Smooth muscle cell (in vitro differentiated cells): ENCODE results near the gene KCNK13. TPM values are rescaled to one million over a fixed set of nuclear protein-coding genes. Genes with fewer than 3 reads are reported as not detected.
A peak's percentile ranks its signal among the peaks of the same experiment; 100 is the strongest.

Experiments
- DNase-seq: peaks from one replicate; lab custom pipeline; 2025; ENCODE audit not compliant: unreplicated experiment; lab: John Stamatoyannopoulos, UW
- H2AFZ ChIP-seq: fragments of 200-600 bp; sonication (generic); 2 replicates; pipeline ENCODE4 v1.6.0; 2016; ENCODE audit warnings: antibody characterized with exemption, low read depth, mild to moderate bottlenecking
- H3F3A ChIP-seq: fragments of 200-600 bp; sonication (generic); 2 replicates; pipeline ENCODE4 v1.6.0; 2017; ENCODE audit warnings: antibody characterized with exemption, low read depth
- H3K27ac ChIP-seq: fragments of 200-600 bp; sonication (generic); 2 replicates; pipeline ENCODE4 v1.5.1; 2016; ENCODE audit warnings: low read depth, mild to moderate bottlenecking
- H3K27me3 ChIP-seq: fragments of 200-600 bp; sonication (generic); 2 replicates; pipeline ENCODE4 v1.6.1; 2016; ENCODE audit warnings: low read depth, mild to moderate bottlenecking
- H3K36me3 ChIP-seq: fragments of 200-600 bp; sonication (generic); 2 replicates; pipeline ENCODE4 v1.5.1; 2016; ENCODE audit warnings: low read depth
- H3K4me1 ChIP-seq: fragments of 200-600 bp; sonication (generic); 2 replicates; pipeline ENCODE4 v1.5.1; 2016; ENCODE audit warnings: low read depth
- H3K4me2 ChIP-seq: fragments of 200-600 bp; sonication (generic); 2 replicates; pipeline ENCODE4 v1.6.0; 2016; ENCODE audit warnings: mild to moderate bottlenecking
- H3K4me3 ChIP-seq: fragments of 200-600 bp; sonication (generic); 2 replicates; pipeline ENCODE4 v1.5.1; 2016; ENCODE audit warnings: mild to moderate bottlenecking
- H3K79me2 ChIP-seq: fragments of 200-600 bp; sonication (generic); 2 replicates; pipeline ENCODE4 v1.6.0; 2016; ENCODE audit warnings: low read depth, mild to moderate bottlenecking
- H3K9ac ChIP-seq: fragments of 200-600 bp; sonication (generic); 2 replicates; pipeline ENCODE4 v1.6.0; 2016; ENCODE audit warnings: low read depth
- H3K9me3 ChIP-seq: fragments of 200-600 bp; sonication (generic); replicated peaks from 2 replicates; pipeline ENCODE4 v1.5.1; 2016; ENCODE audit warnings: low read depth
- H4K20me1 ChIP-seq: fragments of 200-600 bp; sonication (generic); 2 replicates; pipeline ENCODE4 v1.6.0; 2016; ENCODE audit warnings: low read depth
- WGBS: methylation state at CpG from one replicate; pipeline ENCODE4 v1.1.7; 2016; ENCODE audit warnings: low lambda C conversion rate; 5-methylcytosine and 5-hydroxymethylcytosine counted together
- polyA plus RNA-seq: library from polyadenylated mRNA; unstranded; fragments of >200 nt; fragmentation: Nextera tagmentation; extraction: Ambion mirVana; gene quantifications from 2 replicates; pipeline ENCODE4 v1.2.1, GENCODE V29; 2016
- total RNA-seq: library from RNA; depleted of rRNA; stranded (reverse); fragments of >200 nt; gene quantifications from 2 replicates; pipeline ENCODE4 v1.2.3, GENCODE V29; 2014
- TF ChIP-seq, protein P1 (sequence below): fragments of 200-600 bp; sonication (generic); IDR thresholded peaks from 2 replicates; pipeline ENCODE4 v1.5.1; 2017; ENCODE audit warnings: borderline replicate concordance, mild to moderate bottlenecking, antibody characterized with exemption; ENCODE audit not compliant: insufficient read depth, poor library complexity, severe bottlenecking

KCNK13 gene
- total and polyA plus RNA-seq, 2 experiments from 2014 or later: 0.45 TPM; not detected in 1

DNA sequence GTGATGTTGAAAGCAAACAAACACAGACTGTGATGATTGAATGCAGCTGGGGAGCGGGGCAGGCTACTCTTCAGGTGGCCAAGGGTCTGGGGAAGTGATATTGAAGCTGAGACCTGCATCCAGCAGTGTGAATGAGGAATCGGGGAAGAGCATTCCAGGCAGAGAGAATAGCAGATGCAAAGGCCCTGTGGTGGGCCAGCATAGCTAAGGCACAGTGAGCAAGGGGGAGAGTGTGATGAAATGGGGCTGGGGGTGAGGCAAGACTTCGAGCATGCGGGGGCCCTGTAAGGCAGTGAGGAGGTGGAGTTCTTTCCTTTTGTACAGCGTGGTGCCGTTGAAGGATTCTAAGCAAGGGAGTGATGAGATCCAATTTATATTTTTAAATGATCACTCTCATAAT lies 77.4 kb downstream of the KCNK13 start:
- no peaks in the 10 kb centered on the region for H3K4me1 ChIP-seq
- H3K4me2 ChIP-seq: no peak overlapping the region
- no peaks in the 10 kb centered on the region for H3K27me3 ChIP-seq
- H2AFZ ChIP-seq: no peak overlapping the region
- TF ChIP-seq, protein P1, sequence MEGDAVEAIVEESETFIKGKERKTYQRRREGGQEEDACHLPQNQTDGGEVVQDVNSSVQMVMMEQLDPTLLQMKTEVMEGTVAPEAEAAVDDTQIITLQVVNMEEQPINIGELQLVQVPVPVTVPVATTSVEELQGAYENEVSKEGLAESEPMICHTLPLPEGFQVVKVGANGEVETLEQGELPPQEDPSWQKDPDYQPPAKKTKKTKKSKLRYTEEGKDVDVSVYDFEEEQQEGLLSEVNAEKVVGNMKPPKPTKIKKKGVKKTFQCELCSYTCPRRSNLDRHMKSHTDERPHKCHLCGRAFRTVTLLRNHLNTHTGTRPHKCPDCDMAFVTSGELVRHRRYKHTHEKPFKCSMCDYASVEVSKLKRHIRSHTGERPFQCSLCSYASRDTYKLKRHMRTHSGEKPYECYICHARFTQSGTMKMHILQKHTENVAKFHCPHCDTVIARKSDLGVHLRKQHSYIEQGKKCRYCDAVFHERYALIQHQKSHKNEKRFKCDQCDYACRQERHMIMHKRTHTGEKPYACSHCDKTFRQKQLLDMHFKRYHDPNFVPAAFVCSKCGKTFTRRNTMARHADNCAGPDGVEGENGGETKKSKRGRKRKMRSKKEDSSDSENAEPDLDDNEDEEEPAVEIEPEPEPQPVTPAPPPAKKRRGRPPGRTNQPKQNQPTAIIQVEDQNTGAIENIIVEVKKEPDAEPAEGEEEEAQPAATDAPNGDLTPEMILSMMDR: no peak
- DNase-seq: no peak
- no peaks in the 10 kb centered on the region for H3K79me2 ChIP-seq
- H3F3A ChIP-seq: no peaks in the 10 kb centered on the region
- H3K9me3 ChIP-seq: no peaks in the 10 kb centered on the region
- 97% methylated on average over 5 of the region's 6 CpGs for WGBS
- no peak overlapping the region for H3K27ac ChIP-seq
- H3K9ac ChIP-seq: no peak overlapping the region
- H3K4me3 ChIP-seq: no peak overlapping the region
- H3K36me3 ChIP-seq: no peaks in the 10 kb centered on the region
- no peaks in the 10 kb centered on the region for H4K20me1 ChIP-seq

DNA sequence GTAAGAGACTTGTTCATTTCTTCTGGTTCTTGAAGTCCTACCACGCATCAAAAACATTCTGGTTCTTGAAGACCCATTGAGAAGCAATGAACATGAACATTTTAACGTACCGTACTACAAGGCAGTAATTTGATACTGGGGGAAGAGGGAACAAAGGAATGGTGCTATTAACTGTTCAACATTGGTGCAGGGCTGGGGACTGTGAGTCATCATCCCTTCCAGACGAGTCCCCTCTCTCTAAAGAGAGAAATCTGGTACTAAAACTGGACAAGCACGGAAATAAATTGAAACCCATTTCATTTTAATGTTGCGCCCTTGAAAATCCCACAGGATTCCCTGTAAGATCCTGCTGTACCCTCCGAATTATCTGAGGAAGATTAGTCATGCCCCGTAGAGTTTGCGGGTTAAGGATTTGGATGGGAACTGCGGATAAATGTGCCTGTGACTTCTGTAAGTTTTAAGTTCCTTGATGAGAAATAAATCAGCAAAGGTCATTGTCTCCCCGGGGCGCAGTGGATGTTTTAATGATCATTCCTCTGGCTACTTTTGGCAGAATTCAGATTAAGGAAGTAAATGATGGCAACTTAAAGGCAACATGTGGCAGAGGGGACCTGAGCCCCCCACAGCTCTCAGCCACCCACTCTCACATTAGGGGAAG lies 78.6 kb downstream of the KCNK13 start:
- no peaks in the 10 kb centered on the region for H3K79me2 ChIP-seq
- TF ChIP-seq, protein P1: no peak
- H2AFZ ChIP-seq: peak overlapping the region; percentile 70
- peak overlapping the region; percentile 40 for H3K9ac ChIP-seq
- no peaks in the 10 kb centered on the region for H3K9me3 ChIP-seq
- peak overlapping the region; percentile 83 for H3K27ac ChIP-seq
- H3K27me3 ChIP-seq: no peaks in the 10 kb centered on the region
- no peaks in the 10 kb centered on the region for H3F3A ChIP-seq
- 41% methylated on average over 12 of the region's 12 CpGs for WGBS
- H3K36me3 ChIP-seq: no peaks in the 10 kb centered on the region
- H3K4me1 ChIP-seq: no peaks in the 10 kb centered on the region
- no peak overlapping the region for H3K4me3 ChIP-seq
- DNase-seq: no peak
- H3K4me2 ChIP-seq: peak overlapping the region; percentile 72
- no peaks in the 10 kb centered on the region for H4K20me1 ChIP-seq

DNA sequence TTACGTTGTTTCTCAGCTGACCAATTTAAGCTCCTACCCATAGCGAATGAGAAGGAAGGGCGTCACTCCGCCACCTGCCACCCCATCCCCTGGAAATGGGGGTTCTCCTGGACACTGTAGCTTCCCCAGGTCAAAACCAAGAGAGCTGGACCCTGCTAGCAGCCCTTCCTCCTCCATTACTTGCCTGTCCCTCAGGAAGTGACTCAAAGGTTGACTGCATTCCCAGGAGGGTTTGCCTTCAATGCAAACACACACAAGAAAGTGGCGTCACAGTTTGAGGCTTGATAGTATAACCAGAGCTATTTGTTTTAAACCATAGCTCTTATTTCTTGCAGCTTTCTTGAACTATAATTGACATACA lies 79.1 kb downstream of the KCNK13 start:
- H3K36me3 ChIP-seq: no peaks in the 10 kb centered on the region
- DNase-seq: no peak
- WGBS: 77% methylated on average over 5 of the region's 5 CpGs
- no peaks in the 10 kb centered on the region for H3F3A ChIP-seq
- no peaks in the 10 kb centered on the region for H3K4me1 ChIP-seq
- TF ChIP-seq, protein P1: no peak
- H3K9me3 ChIP-seq: no peaks in the 10 kb centered on the region
- H2AFZ ChIP-seq: peak overlapping the region; percentile 70
- H3K27me3 ChIP-seq: no peaks in the 10 kb centered on the region
- H3K27ac ChIP-seq: peak overlapping the region; percentile 83
- no peaks in the 10 kb centered on the region for H3K79me2 ChIP-seq
- H3K4me2 ChIP-seq: peak overlapping the region; percentile 72
- no peak overlapping the region for H3K4me3 ChIP-seq
- peak overlapping the region; percentile 40 for H3K9ac ChIP-seq
- H4K20me1 ChIP-seq: no peaks in the 10 kb centered on the region

DNA sequence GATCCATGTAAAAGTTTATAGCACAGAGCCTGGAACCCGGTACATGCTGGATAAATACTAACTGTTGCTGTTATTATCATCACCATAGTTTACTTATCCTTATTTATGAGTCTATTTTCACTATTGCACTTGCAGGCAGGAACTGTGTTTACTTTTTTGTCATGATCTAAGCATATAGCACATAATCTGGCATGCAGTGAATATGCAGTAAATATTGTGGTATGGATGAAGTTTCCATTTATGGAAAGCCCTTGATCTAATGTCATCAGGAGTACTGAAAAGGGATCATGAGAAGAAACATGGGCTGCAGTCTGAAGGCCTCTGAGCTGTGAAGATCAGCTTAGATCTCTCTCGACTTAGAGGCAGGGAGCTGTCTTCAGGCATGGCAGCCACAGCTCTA lies 91.6 kb downstream of the KCNK13 start:
- Histone ChIP-seq H3K4me1 (no peaks in the 10 kb centered on the region), H3K27me3 (no peaks in the 10 kb centered on the region), H3K36me3 (no peaks in the 10 kb centered on the region), H3K4me2 (no peak overlapping the region), H3K9ac (no peak overlapping the region), H4K20me1 (no peaks in the 10 kb centered on the region), H3K9me3 (no peaks in the 10 kb centered on the region), H3K79me2 (no peaks in the 10 kb centered on the region), H3K4me3 (no peak overlapping the region), H2AFZ (no peak overlapping the region), H3K27ac (no peak overlapping the region), H3F3A (no peaks in the 10 kb centered on the region)
- DNase-seq: no peak
- WGBS: 75% methylated on average over 2 of the region's 2 CpGs
- TF ChIP-seq, protein P1: no peak
